ENCODE results near the gene STK24. TPM values are rescaled to one million over a fixed set of nuclear protein-coding genes. Genes with fewer than 3 reads are reported as not detected.

Gene STK24
- total RNA-seq, 2 donors from 2014 or later, result 115 to 125 TPM

DNA sequence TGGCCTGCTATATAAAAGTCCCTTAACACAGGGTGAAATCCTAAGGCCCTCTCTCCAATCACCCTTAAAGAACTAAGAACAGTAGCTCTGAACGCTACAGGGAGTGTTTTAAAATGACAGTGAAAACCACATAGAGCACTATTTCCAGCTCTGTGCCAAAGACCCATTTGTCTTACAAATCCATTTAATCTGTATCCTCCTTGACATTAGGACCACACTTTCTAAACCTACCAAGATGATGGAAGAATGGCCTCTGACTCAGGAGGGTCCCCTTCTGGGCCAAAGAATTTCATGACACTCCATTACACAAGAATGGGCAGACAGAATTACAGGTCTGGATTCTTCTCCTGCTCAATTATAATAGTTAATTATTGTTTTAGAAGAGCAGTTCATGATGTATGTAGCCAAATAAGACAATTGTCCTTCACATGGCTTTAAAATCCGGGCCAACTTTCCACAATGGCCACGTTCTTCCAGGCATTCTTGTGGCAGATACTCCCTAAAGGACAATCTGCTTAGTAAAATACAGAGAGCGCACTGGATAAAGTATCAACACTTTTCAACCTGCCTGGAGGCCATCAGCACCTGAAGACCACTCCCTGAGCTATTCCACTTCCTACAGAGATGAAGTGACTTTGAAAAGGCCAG, 61.0 kb downstream of the STK24 start:
- H3K36me3 Mint-ChIP-seq (ENCODE audit: low read depth), result peaks cover 35% of the 10 kb centered on the region
- Histone ChIP-seq H3K27ac (ENCODE audit: low read depth, low read length) (no peak overlapping the region), H3K36me3 (ENCODE audit: control insufficient read depth, insufficient read depth, low read length) (peaks cover 50% of the 10 kb centered on the region), H3K4me3 (ENCODE audit: low read length) (no peak overlapping the region), H3K4me1 (ENCODE audit: control insufficient read depth, insufficient read depth, low read length) (no peaks in the 10 kb centered on the region), H3K9ac (ENCODE audit: extremely low read depth, low read length, poor library complexity, severe bottlenecking) (no peak overlapping the region), H3K27me3 (ENCODE audit: control insufficient read depth, insufficient read depth, low read length, poor library complexity, severe bottlenecking) (no peaks in the 10 kb centered on the region), H3K9me3 (ENCODE audit: control insufficient read depth, low read length) (no peaks in the 10 kb centered on the region)
- peaks cover 15% of the 10 kb centered on the region for H3K4me1 Mint-ChIP-seq
- DNase-seq, result no peak
- H3K27ac Mint-ChIP-seq, result no peak overlapping the region
- no peaks in the 10 kb centered on the region for H3K27me3 Mint-ChIP-seq (ENCODE audit: insufficient read depth)
- TF ChIP-seq, protein P1, sequence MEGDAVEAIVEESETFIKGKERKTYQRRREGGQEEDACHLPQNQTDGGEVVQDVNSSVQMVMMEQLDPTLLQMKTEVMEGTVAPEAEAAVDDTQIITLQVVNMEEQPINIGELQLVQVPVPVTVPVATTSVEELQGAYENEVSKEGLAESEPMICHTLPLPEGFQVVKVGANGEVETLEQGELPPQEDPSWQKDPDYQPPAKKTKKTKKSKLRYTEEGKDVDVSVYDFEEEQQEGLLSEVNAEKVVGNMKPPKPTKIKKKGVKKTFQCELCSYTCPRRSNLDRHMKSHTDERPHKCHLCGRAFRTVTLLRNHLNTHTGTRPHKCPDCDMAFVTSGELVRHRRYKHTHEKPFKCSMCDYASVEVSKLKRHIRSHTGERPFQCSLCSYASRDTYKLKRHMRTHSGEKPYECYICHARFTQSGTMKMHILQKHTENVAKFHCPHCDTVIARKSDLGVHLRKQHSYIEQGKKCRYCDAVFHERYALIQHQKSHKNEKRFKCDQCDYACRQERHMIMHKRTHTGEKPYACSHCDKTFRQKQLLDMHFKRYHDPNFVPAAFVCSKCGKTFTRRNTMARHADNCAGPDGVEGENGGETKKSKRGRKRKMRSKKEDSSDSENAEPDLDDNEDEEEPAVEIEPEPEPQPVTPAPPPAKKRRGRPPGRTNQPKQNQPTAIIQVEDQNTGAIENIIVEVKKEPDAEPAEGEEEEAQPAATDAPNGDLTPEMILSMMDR (conservative IDR thresholded peaks at IDR 0.05), result no peak
- H3K9me3 Mint-ChIP-seq, result no peaks in the 10 kb centered on the region
- no peak overlapping the region for H3K4me3 Mint-ChIP-seq
- whole genome bisulfite sequencing, 2 experiments (ENCODE audit: insufficient coverage in 1 of 2, insufficient read length in 1 of 2), result 96 to 98% methylated on average over 3 to 4 of the region's 4 CpGs

DNA sequence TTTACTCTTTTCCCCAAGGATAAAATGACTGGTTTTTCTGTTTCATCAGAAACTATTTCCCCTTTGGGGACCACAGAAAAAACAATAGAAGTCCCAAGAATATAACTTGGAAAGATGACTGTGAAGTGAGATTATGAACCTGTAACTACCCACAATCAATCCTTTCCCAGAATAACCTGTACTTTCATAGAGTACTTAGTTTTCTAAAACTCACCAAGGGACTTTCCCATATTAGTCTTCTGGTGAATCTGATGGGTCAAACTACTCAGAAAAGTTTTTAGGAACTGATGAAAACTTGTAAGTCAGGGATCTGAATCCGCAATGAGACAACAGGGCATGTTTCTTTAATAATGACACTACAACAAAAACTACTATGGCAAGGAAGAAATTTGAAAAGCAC, 62.6 kb downstream of the STK24 start:
- no peak for DNase-seq
- H3K27me3 ChIP-seq (ENCODE audit: control insufficient read depth, insufficient read depth, low read length, poor library complexity, severe bottlenecking), result no peaks in the 10 kb centered on the region
- no peak overlapping the region for H3K4me3 ChIP-seq (ENCODE audit: low read length)
- Mint-ChIP-seq H3K27ac (no peak overlapping the region), H3K36me3 (ENCODE audit: low read depth) (peaks cover 35% of the 10 kb centered on the region), H3K4me1 (peaks cover 13% of the 10 kb centered on the region), H3K27me3 (ENCODE audit: insufficient read depth) (no peaks in the 10 kb centered on the region), H3K9me3 (no peaks in the 10 kb centered on the region), H3K4me3 (no peak overlapping the region)
- no peak overlapping the region for H3K27ac ChIP-seq (ENCODE audit: low read depth, low read length)
- WGBS, 2 experiments (ENCODE audit: insufficient coverage in 1 of 2, insufficient read length in 1 of 2), result 78% methylated on average over 1 of the region's 1 CpG; no CpG with 5 or more reads in 1 of the 2 experiments
- H3K4me1 ChIP-seq (ENCODE audit: control insufficient read depth, insufficient read depth, low read length), result peaks cover 4% of the 10 kb centered on the region
- peaks cover 51% of the 10 kb centered on the region for H3K36me3 ChIP-seq (ENCODE audit: control insufficient read depth, insufficient read depth, low read length)
- H3K9me3 ChIP-seq (ENCODE audit: control insufficient read depth, low read length), result no peaks in the 10 kb centered on the region
- TF ChIP-seq, protein P1 (conservative IDR thresholded peaks at IDR 0.05), result no peak
- no peak overlapping the region for H3K9ac ChIP-seq (ENCODE audit: extremely low read depth, low read length, poor library complexity, severe bottlenecking)

DNA sequence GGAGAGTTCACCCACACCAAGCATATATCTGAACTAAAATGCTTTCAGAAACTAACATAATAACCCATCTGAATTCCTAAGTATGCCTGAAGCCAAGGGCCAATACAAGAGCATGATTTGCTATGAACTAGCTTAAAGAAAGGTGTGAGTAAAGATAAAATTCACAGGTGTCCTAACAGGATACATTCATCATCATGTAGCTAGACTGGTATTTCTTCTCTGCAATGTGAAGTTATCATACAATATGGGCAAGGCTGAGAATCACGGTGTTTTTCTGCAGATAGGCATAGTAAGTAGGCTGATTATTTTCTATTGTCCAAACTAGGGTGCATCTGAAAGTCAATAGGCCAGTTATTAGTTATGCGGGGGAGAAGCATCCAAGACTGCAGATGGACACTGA, 63.1 kb downstream of the STK24 start:
- peaks cover 17% of the 10 kb centered on the region for H3K4me1 Mint-ChIP-seq
- no peaks in the 10 kb centered on the region for H3K9me3 Mint-ChIP-seq
- peaks cover 35% of the 10 kb centered on the region for H3K36me3 Mint-ChIP-seq (ENCODE audit: low read depth)
- H3K27ac Mint-ChIP-seq, result no peak overlapping the region
- Histone ChIP-seq H3K36me3 (ENCODE audit: control insufficient read depth, insufficient read depth, low read length) (peaks cover 51% of the 10 kb centered on the region), H3K4me3 (ENCODE audit: low read length) (no peak overlapping the region), H3K4me1 (ENCODE audit: control insufficient read depth, insufficient read depth, low read length) (peaks cover 6% of the 10 kb centered on the region), H3K27ac (ENCODE audit: low read depth, low read length) (no peak overlapping the region), H3K9me3 (ENCODE audit: control insufficient read depth, low read length) (no peaks in the 10 kb centered on the region), H3K27me3 (ENCODE audit: control insufficient read depth, insufficient read depth, low read length, poor library complexity, severe bottlenecking) (no peaks in the 10 kb centered on the region), H3K9ac (ENCODE audit: extremely low read depth, low read length, poor library complexity, severe bottlenecking) (no peak overlapping the region)
- no peak for DNase-seq
- TF ChIP-seq, protein P1 (conservative IDR thresholded peaks at IDR 0.05), result no peak
- H3K27me3 Mint-ChIP-seq (ENCODE audit: insufficient read depth), result no peaks in the 10 kb centered on the region
- no peak overlapping the region for H3K4me3 Mint-ChIP-seq
- WGBS, 2 experiments (ENCODE audit: insufficient coverage in 1 of 2, insufficient read length in 1 of 2), result 93 to 100% methylated on average over 2 of the region's 2 CpGs

All from endodermal cell (in vitro differentiated cells).